ENCODE results near the gene PSMD12.
"Not testable (repeated sequence)": the region's sequence is repeated elsewhere in the genome, so short reads cannot be mapped to it uniquely, and the experiment has no call there.

The PSMD12 gene

GRCh38 chr17:67322042-67322787, 44.2 kb downstream of the PSMD12 start:
- H3K4me3 ChIP-seq (IDR thresholded peaks at IDR 0.05; ENCODE audit: insufficient read depth, low read depth, low read length), result no peak overlapping the region
- H3K27me3 ChIP-seq (ENCODE audit: insufficient read depth, low read depth), result no peaks in the 10 kb centered on the region
- no peak overlapping the region for H3K4me2 ChIP-seq

GRCh38 chr17:67321486-67321885, 44.9 kb downstream of the PSMD12 start:
- H3K27ac ChIP-seq; H4K20me1 ChIP-seq (ENCODE audit: insufficient read depth); H3K4me1 ChIP-seq (ENCODE audit: low read depth, poor library complexity, severe bottlenecking); H3K36me3 ChIP-seq (ENCODE audit: insufficient read depth); H2AFZ ChIP-seq (ENCODE audit: low read depth); H3K9ac ChIP-seq; H3K4me3 ChIP-seq (IDR thresholded peaks at IDR 0.05; ENCODE audit: insufficient read depth, low read depth, low read length); H3K79me2 ChIP-seq (ENCODE audit: insufficient read depth, low read depth); H3K4me2 ChIP-seq; H3K27me3 ChIP-seq (ENCODE audit: insufficient read depth, low read depth): not testable (repeated sequence)

More at GRCh38 chr17:67322042-67322787, 44.2 kb downstream of the PSMD12 start:
- Histone ChIP-seq H3K79me2 (ENCODE audit: insufficient read depth, low read depth) (no peaks in the 10 kb centered on the region), H3K27ac (no peak overlapping the region), H2AFZ (ENCODE audit: low read depth) (no peak overlapping the region), H4K20me1 (ENCODE audit: insufficient read depth) (no peaks in the 10 kb centered on the region), H3K4me1 (ENCODE audit: low read depth, poor library complexity, severe bottlenecking) (no peaks in the 10 kb centered on the region), H3K36me3 (ENCODE audit: insufficient read depth) (no peaks in the 10 kb centered on the region), H3K9ac (no peak overlapping the region)
- TF ChIP-seq, protein P1, sequence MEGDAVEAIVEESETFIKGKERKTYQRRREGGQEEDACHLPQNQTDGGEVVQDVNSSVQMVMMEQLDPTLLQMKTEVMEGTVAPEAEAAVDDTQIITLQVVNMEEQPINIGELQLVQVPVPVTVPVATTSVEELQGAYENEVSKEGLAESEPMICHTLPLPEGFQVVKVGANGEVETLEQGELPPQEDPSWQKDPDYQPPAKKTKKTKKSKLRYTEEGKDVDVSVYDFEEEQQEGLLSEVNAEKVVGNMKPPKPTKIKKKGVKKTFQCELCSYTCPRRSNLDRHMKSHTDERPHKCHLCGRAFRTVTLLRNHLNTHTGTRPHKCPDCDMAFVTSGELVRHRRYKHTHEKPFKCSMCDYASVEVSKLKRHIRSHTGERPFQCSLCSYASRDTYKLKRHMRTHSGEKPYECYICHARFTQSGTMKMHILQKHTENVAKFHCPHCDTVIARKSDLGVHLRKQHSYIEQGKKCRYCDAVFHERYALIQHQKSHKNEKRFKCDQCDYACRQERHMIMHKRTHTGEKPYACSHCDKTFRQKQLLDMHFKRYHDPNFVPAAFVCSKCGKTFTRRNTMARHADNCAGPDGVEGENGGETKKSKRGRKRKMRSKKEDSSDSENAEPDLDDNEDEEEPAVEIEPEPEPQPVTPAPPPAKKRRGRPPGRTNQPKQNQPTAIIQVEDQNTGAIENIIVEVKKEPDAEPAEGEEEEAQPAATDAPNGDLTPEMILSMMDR (conservative IDR thresholded peaks at IDR 0.05; ENCODE audit: low read depth, low read length), result no peak

GRCh38 chr17:67316781-67317180, 49.6 kb downstream of the PSMD12 start:
- H3K79me2 ChIP-seq (ENCODE audit: insufficient read depth, low read depth), result no peaks in the 10 kb centered on the region
- H3K27ac ChIP-seq, result no peak overlapping the region
- H3K4me1 ChIP-seq (ENCODE audit: low read depth, poor library complexity, severe bottlenecking), result no peaks in the 10 kb centered on the region
- no peaks in the 10 kb centered on the region for H3K36me3 ChIP-seq (ENCODE audit: insufficient read depth)
- TF ChIP-seq, protein P1 (conservative IDR thresholded peaks at IDR 0.05; ENCODE audit: low read depth, low read length), result no peak
- no peak overlapping the region for H3K4me3 ChIP-seq (IDR thresholded peaks at IDR 0.05; ENCODE audit: insufficient read depth, low read depth, low read length)
- H2AFZ ChIP-seq (ENCODE audit: low read depth), result no peak overlapping the region
- no peak overlapping the region for H3K9ac ChIP-seq
- no peaks in the 10 kb centered on the region for H4K20me1 ChIP-seq (ENCODE audit: insufficient read depth)
- no peaks in the 10 kb centered on the region for H3K27me3 ChIP-seq (ENCODE audit: insufficient read depth, low read depth)
- no peak overlapping the region for H3K4me2 ChIP-seq

- H4K20me1 ChIP-seq (ENCODE audit: insufficient read depth), result no peaks in the 10 kb centered on the region
- no peak overlapping the region for H2AFZ ChIP-seq (ENCODE audit: low read depth)
- H3K79me2 ChIP-seq (ENCODE audit: insufficient read depth, low read depth), result no peaks in the 10 kb centered on the region
- no peaks in the 10 kb centered on the region for H3K4me1 ChIP-seq (ENCODE audit: low read depth, poor library complexity, severe bottlenecking)
- no peaks in the 10 kb centered on the region for H3K27me3 ChIP-seq (ENCODE audit: insufficient read depth, low read depth)
- H3K4me2 ChIP-seq, result no peak overlapping the region
- no peak overlapping the region for H3K27ac ChIP-seq
- no peaks in the 10 kb centered on the region for H3K36me3 ChIP-seq (ENCODE audit: insufficient read depth)
- TF ChIP-seq, protein P1 (conservative IDR thresholded peaks at IDR 0.05; ENCODE audit: low read depth, low read length), result no peak
- no peak overlapping the region for H3K4me3 ChIP-seq (IDR thresholded peaks at IDR 0.05; ENCODE audit: insufficient read depth, low read depth, low read length)
- no peak overlapping the region for H3K9ac ChIP-seq
These were observed 50.5 kb downstream of the PSMD12 start for GRCh38 chr17:67315865-67316264.

GRCh38 chr17:67312265-67312664, 54.1 kb downstream of the PSMD12 start:
- H3K4me2 ChIP-seq, result no peak overlapping the region
- no peaks in the 10 kb centered on the region for H3K79me2 ChIP-seq (ENCODE audit: insufficient read depth, low read depth)
- no peak overlapping the region for H3K27ac ChIP-seq
- no peaks in the 10 kb centered on the region for H4K20me1 ChIP-seq (ENCODE audit: insufficient read depth)
- TF ChIP-seq, protein P1 (conservative IDR thresholded peaks at IDR 0.05; ENCODE audit: low read depth, low read length), result no peak
- no peaks in the 10 kb centered on the region for H3K27me3 ChIP-seq (ENCODE audit: insufficient read depth, low read depth)
- no peak overlapping the region for H2AFZ ChIP-seq (ENCODE audit: low read depth)
- no peak overlapping the region for H3K9ac ChIP-seq
- no peaks in the 10 kb centered on the region for H3K36me3 ChIP-seq (ENCODE audit: insufficient read depth)
- no peak overlapping the region for H3K4me3 ChIP-seq (IDR thresholded peaks at IDR 0.05; ENCODE audit: insufficient read depth, low read depth, low read length)
- H3K4me1 ChIP-seq (ENCODE audit: low read depth, poor library complexity, severe bottlenecking), result no peaks in the 10 kb centered on the region
